Activated B cell treated with CpG ODN at 0.5 μM for 24 hours (primary cell): ENCODE results near the gene PSMA6. TPM values are rescaled to one million over a fixed set of nuclear protein-coding genes. Genes with fewer than 3 reads are reported as not detected.

ENCODE experiments used
- ATAC-seq: fragments of 200-7000 bp; cut with Tn5 transposase; one replicate; pipeline ENCODE4 v1.10.0; 2021; ENCODE audit warnings: low read depth, mild to moderate bottlenecking, moderate library complexity
- CTCF ChIA-PET: fragments of 350-600 bp; sonication (Branson Sonifier 250); formaldehyde crosslinking; loops from one replicate; lab custom pipeline; 2021; ENCODE audit warnings: antibody characterized with exemption; lab: Charles Lee
- POLR2A ChIA-PET: fragments of 350-600 bp; sonication (Branson Sonifier 250); formaldehyde crosslinking; loops from one replicate; lab custom pipeline; 2021; ENCODE audit warnings: antibody characterized with exemption; lab: Charles Lee
- DNase-seq: peaks from one replicate; pipeline ENCODE4 v3.0.0; 2022
- H3K27ac Mint-ChIP-seq: one replicate; pipeline ENCODE4 v1.8.0; 2020; ENCODE audit warnings: mixed read lengths
- H3K27me3 Mint-ChIP-seq: one replicate; pipeline ENCODE4 v1.8.0; 2021; ENCODE audit warnings: mixed read lengths
- H3K36me3 Mint-ChIP-seq: one replicate; pipeline ENCODE4 v1.8.0; 2021; ENCODE audit warnings: low read depth, mixed read lengths
- H3K4me1 Mint-ChIP-seq: one replicate; pipeline ENCODE4 v1.8.0; 2021; ENCODE audit warnings: mixed read lengths
- H3K4me3 Mint-ChIP-seq: one replicate; pipeline ENCODE4 v1.8.0; 2020; ENCODE audit warnings: mild to moderate bottlenecking, mixed read lengths
- H3K9me3 Mint-ChIP-seq: one replicate; pipeline ENCODE4 v1.8.0; 2020; ENCODE audit warnings: mixed read lengths
- intact Hi-C: fragments of 100-400 bp; cut with micrococcal nuclease; formaldehyde crosslinking; loops from one replicate; pipeline ENCODE4 v1.15.1; 2024
- total RNA-seq: library from RNA; stranded (reverse); gene quantifications from 2 replicates; pipeline ENCODE4 v1.2.3, GENCODE V29; 2022
- TF ChIP-seq, protein P1 (sequence below): fragments of 200-600 bp; IDR thresholded peaks from one replicate; pipeline ENCODE4 v1.8.0; 2022; ENCODE audit warnings: antibody characterized with exemption, mild to moderate bottlenecking

PSMA6 gene
- total RNA-seq: 163 and 180 TPM in 2 replicates

GRCh38 chr14:35292051-35292769 is at the start of gene PSMA6:
Gene PSMA6 (plus strand): TSS chr14:35292382. CDS start chr14:35292477, 95 bp downstream.
- peaks cover 61% of the 10 kb centered on the region for H3K4me1 Mint-ChIP-seq
- TF ChIP-seq, protein P1, sequence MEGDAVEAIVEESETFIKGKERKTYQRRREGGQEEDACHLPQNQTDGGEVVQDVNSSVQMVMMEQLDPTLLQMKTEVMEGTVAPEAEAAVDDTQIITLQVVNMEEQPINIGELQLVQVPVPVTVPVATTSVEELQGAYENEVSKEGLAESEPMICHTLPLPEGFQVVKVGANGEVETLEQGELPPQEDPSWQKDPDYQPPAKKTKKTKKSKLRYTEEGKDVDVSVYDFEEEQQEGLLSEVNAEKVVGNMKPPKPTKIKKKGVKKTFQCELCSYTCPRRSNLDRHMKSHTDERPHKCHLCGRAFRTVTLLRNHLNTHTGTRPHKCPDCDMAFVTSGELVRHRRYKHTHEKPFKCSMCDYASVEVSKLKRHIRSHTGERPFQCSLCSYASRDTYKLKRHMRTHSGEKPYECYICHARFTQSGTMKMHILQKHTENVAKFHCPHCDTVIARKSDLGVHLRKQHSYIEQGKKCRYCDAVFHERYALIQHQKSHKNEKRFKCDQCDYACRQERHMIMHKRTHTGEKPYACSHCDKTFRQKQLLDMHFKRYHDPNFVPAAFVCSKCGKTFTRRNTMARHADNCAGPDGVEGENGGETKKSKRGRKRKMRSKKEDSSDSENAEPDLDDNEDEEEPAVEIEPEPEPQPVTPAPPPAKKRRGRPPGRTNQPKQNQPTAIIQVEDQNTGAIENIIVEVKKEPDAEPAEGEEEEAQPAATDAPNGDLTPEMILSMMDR: no peak
- intact Hi-C loops: loop anchor here (1.0 to 2.0 kb wide), 5 partner anchors 112 to 419 kb away; partner anchors contain the start of genes FAM177A1, NFKBIA, PRORP and SRP54
- POLR2A ChIA-PET: interaction anchor here (0.7 to 3.3 kb wide), 20 partner anchors 8 to 1230 kb away, joined by 3 to 170 read pairs (median 4); partner anchors contain the start of genes FAM177A1, NFKBIA, PPP2R3C and SRP54
- H3K27ac Mint-ChIP-seq: peak within 1 kb of the TSS; percentile 96
- peak; percentile 97 for ATAC-seq
- peaks cover 15% of the 10 kb centered on the region for H3K36me3 Mint-ChIP-seq
- no peaks in the 10 kb centered on the region for H3K27me3 Mint-ChIP-seq
- H3K4me3 Mint-ChIP-seq: peak within 1 kb of the TSS; percentile 99
- no peaks in the 10 kb centered on the region for H3K9me3 Mint-ChIP-seq
- CTCF ChIA-PET: interaction anchor here (1.1 to 2.4 kb wide), 4 partner anchors 30 to 116 kb away, joined by 3 to 7 read pairs (median 5); partner anchors contain the start of gene NFKBIA
- peak; percentile 93 for DNase-seq

- ChIA-PET POLR2A (interaction anchor here (0.5 to 1.6 kb wide), 2 partner anchors 161 to 169 kb away, joined by 4 to 9 read pairs; no protein-coding TSS in a partner anchor), CTCF (no interaction called here)
- Mint-ChIP-seq H3K4me3 (no peak overlapping the region), H3K4me1 (no peaks in the 10 kb centered on the region), H3K9me3 (no peaks in the 10 kb centered on the region), H3K36me3 (peaks cover 3% of the 10 kb centered on the region), H3K27me3 (no peaks in the 10 kb centered on the region), H3K27ac (no peak overlapping the region)
- intact Hi-C loops: no loop called here
- TF ChIP-seq, protein P1: no peak
- no peak for ATAC-seq
- no peak for DNase-seq
Measured at GRCh38 chr14:35242599-35243311, 49.4 kb upstream of the PSMA6 start.

- Mint-ChIP-seq H3K27me3 (no peaks in the 10 kb centered on the region), H3K36me3 (peaks cover 1% of the 10 kb centered on the region), H3K9me3 (no peaks in the 10 kb centered on the region), H3K4me3 (no peak overlapping the region), H3K4me1 (no peaks in the 10 kb centered on the region), H3K27ac (no peak overlapping the region)
- POLR2A ChIA-PET: interaction anchor here (1.6 kb wide), 1 partner anchor 160 kb away, joined by 4 read pairs; no protein-coding TSS in a partner anchor
- DNase-seq: no peak
- intact Hi-C loops: no loop called here
- CTCF ChIA-PET: no interaction called here
- ATAC-seq: no peak
- TF ChIP-seq, protein P1: no peak
Measured at GRCh38 chr14:35243956-35244355, 48.2 kb upstream of the PSMA6 start.

DNA sequence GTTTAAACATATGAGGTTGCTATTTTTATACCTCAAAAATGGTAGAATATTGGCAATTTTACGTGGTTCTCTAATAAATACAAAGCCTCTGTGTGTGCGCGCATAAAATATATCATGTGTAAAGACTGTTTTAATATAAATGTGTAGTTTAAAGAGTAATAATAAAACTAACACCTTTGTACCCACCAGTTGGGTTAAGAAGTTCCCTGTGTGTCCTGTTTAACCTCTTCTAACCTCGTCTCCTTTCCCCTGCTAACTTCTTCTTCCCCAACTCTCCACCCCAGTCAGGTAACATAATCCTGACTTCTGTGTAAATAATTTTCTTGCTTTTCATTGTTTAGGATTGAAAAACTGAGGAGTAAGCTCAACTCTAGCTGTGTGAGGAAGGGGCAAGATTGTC is 47.6 kb upstream of the PSMA6 start:
- Mint-ChIP-seq H3K9me3 (no peaks in the 10 kb centered on the region), H3K27me3 (no peaks in the 10 kb centered on the region), H3K27ac (no peak overlapping the region), H3K4me1 (no peaks in the 10 kb centered on the region), H3K36me3 (peaks cover 1% of the 10 kb centered on the region), H3K4me3 (no peak overlapping the region)
- CTCF ChIA-PET: no interaction called here
- no peak for DNase-seq
- POLR2A ChIA-PET: no interaction called here
- intact Hi-C loops: no loop called here
- TF ChIP-seq, protein P1: no peak
- ATAC-seq: no peak

DNA sequence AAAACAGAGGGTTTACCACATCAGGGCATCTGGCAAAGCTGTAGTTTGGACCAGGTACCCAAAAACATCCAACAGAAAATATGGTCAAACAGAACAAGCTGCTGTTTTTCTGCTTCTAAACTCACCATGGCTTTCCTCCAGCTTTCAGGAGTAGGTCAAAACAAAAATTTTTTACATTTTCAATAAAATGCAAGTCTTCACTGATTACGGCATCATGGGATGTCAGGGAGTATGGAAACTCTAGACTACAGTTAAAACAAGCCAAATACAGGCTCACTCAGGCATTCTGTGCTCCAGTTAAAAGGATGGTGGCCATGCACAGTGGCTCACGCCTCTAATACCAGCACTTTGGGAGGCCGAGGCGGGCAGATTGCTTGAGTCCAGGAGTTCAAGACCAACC is 47.1 kb upstream of the PSMA6 start:
- Mint-ChIP-seq H3K27me3 (no peaks in the 10 kb centered on the region), H3K36me3 (peaks cover 1% of the 10 kb centered on the region), H3K4me3 (no peak overlapping the region), H3K4me1 (peaks cover 2% of the 10 kb centered on the region), H3K27ac (no peak overlapping the region), H3K9me3 (no peaks in the 10 kb centered on the region)
- TF ChIP-seq, protein P1: no peak
- DNase-seq (no peak), ATAC-seq (no peak)
- intact Hi-C loops: no loop called here
- POLR2A ChIA-PET: no interaction called here
- CTCF ChIA-PET: no interaction called here
